ACHN (cell line): ENCODE measurements around the gene ACOT11.
"Not testable (repeated sequence)": the region's sequence is repeated elsewhere in the genome, so short reads cannot be mapped to it uniquely, and the experiment has no call there.

ENCODE experiments used
- DNase-seq: peaks from one replicate; pipeline ENCODE4 v3.0.0-alpha.2; 2015
- in situ Hi-C: cut with HindIII; loops from 2 replicates; pipeline ENCODE4 v1.10.0; 2017; ENCODE audit warnings: low sequenced_read_pairs, low pct_ligation_motif_present, low pct_unique_long_range_greater_than_20kb

ACOT11 gene

DNA sequence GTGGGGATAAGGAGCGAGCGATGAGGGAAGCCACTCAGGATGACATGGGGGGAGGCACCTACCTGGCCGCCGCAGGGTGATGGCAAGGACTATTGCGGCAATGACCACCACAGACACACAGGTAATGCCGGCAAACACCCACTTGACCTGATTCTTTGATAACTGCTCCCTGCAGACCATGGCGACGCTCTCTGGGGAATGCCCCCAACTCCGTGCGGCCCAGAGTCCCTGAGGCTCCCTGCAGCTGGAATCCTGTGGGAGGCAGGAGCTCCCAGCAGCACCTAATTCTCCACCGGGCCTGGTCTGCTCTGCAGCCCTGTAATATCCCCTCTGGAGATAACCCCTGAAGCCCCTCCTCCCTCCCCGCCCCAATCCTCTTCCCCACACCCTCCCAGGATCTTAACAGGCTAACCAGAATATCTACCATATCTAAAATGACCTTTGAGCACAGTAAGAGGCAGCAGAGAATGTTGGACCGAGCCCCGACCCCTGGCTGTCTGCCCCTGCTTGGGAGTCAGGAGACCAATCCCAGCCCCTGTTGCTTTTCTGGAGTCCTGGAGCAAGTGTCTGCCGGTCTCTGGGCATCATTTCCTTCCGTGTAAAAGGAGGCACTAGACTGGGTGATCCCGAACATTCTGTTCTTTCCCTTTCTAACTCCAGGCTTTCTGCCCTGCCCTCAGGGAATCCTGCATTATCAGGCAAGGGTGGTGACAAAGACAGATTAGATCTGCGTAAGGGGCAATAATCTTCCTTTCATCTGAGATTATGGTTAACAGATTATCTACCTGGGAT is 75.4 kb downstream of the ACOT11 start, which contains the start of gene FAM151A:
Gene FAM151A, minus strand, starts transcription at position 310 of the 792 bp plus-strand sequence. Its CDS starts 130 bp downstream, at position 180.
- no peak for DNase-seq
- in situ Hi-C loops = no loop called here

DNA sequence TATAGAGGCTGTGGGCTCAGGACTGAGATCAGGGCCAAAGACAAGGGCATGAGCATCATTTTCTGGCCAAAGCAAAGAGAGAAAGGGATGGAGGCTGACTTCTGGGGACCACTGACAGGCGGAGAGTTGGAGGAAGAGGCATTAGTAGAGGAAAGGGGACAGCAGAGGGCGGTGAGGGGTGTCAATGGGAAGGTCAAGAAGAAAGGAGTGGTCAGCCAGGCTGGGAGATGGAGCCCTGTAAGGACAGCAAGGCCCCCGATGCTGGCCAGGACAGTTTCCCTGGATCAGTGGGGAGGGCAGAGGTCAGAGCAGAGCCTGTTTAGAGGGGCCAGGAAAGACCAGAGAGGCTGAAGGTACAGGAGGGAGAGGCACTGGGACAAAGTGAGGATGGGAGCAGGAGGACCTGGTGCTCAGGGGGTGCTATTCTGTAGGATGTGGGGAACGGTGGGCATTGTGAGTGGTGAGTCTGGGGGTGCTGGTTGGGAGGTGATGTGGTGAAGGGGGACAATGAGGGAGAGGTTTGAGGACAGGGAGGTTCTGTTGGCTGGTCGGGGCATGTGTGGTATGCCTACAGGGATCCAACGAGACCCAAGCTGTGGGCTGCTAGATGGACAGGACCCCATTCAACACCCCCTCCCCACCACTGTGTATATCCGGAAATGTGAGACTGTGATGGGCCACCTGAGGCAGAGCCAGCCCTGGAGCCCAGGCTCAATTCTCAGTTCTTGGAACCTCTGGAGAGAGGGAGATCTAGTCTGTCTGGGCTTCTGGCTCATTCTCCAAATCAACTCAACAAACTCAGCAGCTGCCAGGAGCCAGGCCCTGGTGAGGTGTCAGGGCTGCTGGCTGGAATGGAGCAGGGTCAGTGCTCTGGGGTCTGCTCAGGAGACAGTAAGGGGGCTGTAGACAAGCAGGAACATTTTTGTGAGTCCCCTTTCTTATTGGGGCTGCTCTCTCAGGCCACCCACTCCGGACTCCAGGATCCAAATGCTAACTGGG is 76.7 kb downstream of the ACOT11 start:
- in situ Hi-C loops = no loop called here
- no peak for DNase-seq

DNA sequence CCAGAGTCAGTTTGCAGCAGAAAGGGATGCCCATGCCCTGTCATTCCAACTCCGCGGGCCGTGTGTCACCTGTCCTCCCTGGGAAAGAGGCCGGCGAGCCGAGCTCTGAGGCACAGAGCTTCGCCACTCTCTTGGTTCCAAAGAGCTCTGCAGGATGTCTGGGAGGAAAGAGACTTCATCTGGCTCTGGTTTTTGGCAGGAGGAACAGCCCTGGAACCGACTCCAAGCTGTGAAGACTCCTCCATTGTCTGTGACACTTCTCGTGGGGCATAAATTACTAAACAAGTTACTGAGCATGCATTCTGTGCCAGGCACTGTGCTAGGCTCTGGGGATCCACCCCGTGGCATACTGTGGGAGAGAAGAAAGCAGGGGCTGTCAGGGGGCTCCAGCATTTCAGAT is 79.2 kb downstream of the ACOT11 start:
- in situ Hi-C loops = no loop called here
- no peak for DNase-seq

DNA sequence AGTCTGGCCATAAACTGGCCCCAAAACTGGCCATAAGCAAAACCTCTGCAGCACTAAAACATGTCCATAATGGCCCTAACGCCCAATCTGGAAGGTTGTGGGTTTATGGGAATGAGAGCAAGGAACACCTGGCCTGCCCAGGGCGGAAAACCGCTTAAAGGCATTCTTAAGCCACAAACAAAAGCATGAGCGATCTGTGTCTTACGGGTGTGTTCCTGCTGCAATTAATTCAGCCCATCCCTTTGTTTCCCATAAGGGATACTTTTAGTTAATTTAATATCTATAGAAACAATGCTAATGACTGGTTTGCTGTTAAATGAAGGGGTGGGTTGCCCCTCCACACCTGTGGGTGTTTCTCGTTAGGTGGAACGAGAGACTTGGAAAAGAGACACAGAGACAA is 87.8 kb downstream of the ACOT11 start:
- DNase-seq, in situ Hi-C loops: not testable (repeated sequence)

DNA sequence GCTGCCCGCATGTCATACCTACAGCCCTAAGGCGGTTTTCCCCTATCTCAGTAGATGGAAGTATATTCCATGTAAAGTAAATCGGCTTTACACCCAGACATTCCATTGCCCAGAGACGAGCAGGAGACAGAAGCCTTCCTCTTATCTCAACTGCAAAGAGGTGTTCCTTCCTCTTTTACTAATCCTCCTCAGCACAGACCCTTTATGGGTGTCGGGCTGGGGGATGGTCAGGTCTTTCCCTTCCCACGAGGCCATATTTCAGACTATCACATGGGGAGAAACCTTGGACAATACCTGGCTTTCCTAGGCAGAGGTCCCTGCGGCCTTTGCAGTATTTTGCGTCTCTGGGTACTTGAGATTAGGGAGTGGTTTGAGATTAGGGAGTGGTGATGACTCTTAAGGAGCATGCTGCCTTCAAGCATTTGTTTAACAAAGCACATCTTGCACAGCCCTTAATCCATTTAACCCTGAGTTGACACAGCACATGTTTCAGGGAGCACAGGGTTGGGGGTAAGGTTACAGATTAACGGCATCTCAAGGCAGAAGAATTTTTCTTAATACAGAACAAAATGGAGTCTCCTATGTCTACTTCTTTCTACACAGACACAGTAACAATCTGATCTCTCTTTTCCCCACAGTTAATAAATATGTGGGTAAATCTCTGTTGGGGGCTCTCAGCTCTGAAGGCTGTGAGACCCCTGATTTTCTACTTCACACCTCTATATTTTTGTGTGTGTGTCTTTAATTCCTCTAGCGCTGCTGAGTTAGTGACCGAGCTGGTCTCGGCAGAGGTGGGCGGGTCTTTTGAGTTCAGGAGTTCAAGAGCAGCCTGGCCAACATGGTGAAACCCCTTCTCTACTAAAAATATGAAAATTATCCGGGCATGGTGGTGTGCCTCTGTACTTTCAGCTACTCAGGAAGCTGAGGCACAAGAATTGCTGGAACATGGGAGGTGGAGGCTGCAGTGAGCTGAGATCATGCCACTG is 88.7 kb downstream of the ACOT11 start:
- DNase-seq, in situ Hi-C loops: not testable (repeated sequence)

DNA sequence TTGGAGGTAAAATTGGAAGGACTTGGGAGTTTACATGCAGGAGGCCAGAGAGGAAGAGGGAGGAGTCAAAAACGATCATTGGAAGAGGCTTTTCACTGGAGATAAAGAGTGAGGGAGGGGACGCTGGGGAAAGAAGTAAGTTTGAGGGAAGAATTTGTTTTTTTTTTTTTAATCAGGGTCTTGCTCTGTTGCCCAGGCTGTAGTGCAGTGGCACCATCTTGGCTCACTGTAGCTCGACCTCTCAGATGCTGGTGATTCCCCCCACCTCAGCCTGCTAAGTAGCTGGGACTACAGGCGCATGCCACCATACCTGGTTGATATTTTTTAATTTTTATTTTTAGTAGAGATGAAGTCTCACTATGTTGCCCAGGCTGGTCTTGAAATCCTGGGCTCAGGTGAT is 92.3 kb downstream of the ACOT11 start:
- in situ Hi-C loops = no loop called here
- no peak for DNase-seq

DNA sequence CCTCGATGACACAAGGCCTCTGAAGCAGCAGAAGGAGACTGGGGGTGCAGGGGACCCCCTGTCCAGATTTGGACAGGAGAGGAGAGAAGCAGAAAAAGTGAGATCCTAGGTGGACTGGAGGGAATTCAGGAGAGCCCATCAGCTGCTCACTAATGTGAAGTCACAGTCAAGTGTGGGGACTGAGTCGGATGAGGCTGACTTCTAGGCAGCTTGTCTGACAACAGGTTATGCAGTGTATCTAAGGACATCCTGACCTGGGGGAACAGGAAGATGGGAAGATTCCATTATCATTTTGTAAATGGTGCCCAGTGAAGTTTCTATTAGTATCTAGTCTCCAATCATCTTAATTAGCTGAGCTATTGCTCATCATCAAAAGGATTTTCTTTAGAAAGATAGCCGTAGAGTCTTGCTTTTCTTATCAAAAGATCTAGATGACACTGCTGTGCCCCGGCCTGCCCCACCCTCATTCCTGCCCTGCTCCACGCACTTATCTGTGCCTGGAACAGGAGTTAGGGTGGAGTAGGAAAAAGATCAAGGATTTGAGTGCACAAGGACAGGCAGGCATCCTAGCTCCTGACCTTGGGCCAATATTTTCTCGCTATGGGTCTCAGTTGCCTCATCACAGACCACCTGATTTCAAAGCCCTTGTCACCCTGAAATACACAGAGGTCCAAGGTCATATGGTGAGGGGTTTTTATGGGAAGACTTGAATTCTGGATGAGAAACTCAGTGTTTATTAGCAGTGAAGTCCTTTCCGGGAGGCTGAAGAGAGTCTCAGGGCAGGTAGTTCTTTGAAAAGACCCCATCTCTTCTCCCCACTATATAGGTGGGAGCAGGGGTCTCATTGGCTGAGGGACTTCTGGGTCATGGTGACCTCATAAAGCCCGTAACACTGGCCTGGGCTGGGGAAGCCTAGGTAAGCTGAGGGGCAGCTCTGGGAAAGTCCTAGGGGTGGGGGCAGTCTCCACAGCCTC is 93.1 kb downstream of the ACOT11 start, which contains the start of gene MROH7:
Gene MROH7, plus strand, starts transcription at position 924 of the 974 bp plus-strand sequence. CDS start 11,141 bp downstream, outside the sequence.
- no peak for DNase-seq
- in situ Hi-C loops = no loop called here

DNA sequence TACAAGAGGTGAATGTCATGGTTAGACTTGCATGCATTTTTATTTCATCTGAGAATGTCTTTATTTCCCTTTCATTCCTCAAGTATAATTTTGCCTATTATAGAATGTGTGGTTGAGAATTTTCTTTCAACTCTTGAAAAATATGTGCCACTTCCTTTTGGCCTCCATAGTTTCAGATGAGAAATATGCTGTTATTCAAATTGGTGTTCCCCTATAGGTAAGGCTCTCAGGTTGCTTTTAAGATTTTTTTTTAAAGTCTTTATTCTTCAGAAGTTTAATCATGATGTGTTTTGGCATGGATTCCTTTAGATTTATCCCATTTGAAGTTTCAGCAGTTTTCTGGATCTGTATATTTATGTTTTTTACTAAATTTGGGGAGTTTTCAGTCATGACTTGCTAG is 95.7 kb downstream of the ACOT11 start:
- peak; percentile 7 for DNase-seq
- in situ Hi-C loops = no loop called here

DNA sequence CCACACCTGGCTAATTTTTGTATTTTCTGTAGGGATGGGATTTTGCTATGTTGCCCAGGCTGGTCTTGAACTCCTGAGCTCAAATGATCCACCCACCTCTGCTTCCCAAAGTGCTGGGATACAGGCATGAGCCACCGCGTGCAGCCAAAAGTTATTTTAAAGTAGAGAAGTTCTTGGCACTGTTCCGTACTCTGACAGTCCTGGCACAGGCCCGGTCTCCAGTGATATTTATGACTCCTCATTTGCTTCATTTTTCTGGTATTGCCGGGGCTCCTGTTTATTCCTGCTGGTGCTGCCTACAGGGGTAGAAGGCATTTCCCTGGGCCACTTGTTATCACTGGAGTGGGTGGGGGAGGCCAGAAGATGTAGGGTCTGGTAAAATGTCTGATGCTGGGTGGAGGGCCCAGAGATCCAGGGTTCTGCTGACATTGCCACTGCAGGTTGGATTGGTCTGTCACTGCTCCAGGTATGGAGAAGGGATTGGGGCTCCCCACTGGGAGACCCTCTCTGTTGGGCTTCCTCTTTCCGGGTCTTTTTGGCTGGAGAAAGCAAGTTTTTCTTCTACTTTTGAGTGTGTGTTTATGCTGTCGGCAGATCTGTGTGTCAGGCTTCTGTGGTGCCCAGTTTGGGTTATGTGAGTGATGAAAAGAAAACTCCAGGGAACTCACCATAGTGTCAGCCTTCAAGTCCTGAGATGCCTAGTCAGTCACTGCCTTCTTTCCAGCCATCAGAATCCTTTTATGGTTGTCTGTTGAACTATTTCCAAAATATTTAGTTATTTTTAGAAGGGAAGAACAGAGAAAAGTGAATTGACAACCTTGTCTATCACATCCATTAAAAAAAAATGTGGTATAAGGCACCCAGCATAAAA is 98.0 kb downstream of the ACOT11 start:
- in situ Hi-C loops = no loop called here
- no peak for DNase-seq

DNA sequence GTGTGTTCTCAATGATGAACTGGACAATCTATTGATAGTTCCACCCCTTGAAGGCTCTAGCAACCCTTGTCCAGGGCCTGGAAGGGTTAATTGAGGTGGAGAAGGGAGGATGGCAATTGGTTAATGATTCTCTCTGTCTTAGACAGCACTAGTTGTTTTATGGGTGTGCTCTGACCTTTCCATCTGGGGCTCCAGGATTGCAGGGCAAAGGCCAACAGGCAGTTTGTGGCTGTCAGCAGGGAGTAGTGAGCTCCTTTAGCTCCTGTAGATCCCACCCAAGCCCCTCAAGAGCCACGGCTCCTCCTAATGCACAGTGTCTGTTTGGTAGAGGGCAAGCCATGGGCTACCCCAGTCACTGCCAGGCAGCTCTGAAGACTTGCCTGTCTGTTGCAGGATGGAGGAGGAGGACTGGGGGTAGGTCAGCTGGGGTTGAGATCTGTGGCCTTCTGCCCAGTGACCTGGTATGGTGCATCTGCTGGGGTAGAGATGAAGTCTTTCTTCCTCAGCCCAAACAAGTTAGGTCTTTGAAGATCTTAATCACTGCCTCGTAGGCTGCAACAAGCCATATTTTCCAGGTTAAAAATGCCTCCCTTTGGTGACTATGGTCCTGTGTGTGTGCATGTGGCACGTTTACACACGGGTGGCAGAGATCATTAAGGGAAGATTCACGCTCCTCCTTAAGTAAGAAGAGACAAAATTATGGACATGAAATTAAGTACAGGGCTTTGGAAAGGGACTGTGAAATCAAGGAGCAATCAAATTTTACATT is 101.3 kb downstream of the ACOT11 start:
- in situ Hi-C loops = no loop called here
- DNase-seq = no peak

DNA sequence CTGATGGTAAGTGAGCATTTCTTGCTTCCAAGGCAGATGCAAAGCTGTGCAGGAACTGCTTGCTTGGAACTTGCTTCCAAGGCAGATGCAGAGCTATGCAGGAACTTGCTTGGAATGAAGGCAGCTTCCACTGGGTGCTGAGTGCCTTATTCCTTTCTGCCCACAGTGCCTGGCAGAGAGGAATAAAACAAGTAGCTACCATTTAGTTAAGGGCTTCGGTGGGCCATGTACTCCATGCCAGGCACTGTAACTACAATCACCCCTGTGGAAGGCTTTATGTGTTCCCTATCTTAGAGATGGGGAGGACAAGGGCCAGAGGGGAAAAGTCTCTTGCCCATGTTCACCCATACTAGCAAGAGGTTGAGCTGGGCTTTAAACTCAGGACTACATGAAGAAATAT is 101.9 kb downstream of the ACOT11 start:
- in situ Hi-C loops = no loop called here
- no peak for DNase-seq

DNA sequence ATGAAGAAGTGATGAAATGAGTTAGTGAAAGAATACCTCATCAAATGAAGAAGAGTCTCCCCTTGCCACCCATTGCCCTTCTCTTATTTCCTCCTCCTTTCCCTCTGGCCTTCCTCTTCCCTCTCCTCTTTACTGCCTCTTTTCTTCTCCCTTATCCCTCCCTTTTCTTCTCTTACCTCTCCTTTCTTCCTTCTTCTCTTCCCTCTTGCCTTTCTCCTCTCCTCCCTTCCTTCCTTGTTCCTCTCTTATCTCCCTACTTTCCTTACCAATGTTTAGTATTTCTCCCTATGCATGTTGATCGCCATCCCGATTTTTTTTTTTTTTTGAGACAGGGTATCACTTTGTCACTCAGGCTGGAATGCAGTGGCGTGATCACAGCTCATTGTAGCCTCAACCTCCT is 102.4 kb downstream of the ACOT11 start:
- in situ Hi-C loops = no loop called here
- DNase-seq = no peak

DNA sequence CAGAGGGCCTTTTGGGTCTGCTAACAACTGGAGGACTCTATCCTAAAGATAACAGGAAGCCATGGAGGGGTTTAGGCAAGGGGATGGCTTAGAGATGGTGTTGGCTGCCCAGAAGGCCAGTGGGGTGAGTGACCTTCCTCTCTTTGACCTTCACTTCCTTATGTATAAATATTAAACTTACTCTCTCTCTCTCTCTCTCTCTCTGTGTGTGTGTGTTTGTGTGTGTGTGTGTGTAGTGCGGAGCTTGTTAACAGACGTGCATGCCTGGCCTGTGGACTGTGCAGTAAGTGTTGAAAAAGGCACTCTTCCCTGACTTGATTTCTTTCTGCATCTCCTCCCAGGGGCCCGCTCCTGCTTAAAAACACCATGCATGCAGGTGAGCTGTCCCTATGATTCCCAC is 103.6 kb downstream of the ACOT11 start:
- DNase-seq = no peak
- in situ Hi-C loops = no loop called here

DNA sequence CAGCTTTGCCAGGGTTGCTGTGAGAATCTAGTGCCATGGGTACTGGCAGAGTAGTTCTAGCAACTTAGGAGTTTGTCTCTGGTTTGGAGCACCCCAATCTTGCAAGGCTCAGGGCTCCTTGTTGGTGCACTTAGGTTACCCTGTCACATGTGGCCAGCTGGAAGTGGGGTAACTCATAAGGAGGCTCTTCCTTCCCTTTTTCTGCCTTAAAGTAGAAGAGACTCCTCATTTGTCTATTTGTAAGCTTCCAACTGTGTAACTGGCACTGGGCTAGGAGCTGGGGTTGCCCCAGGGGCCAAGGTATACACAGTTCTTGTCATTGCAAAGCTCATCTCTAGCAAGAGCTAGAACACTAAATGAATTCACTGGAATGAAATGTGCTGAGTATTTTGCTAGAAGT is 104.1 kb downstream of the ACOT11 start:
- DNase-seq = no peak
- in situ Hi-C loops = no loop called here

DNA sequence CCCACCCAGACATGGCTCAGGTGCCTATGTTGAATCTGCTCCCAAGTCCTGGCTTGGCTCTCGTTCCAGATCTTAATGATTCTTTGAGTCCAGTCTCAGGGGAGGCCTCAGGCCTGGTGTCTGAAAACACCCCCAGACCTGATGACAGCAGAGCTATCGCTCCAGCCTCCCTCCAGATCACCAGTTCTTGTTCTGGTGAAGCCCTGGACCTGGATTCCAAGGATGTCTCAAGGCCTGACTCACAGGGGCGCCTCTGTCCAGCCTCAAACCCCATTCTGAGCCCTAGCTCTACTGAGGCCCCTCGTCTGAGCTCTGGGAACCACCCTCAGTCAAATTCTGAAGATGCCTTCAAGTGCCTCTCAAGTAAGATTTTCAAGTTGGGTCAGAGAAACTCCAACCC is 105.0 kb downstream of the ACOT11 start:
- in situ Hi-C loops = no loop called here
- DNase-seq = no peak
